ENCODE results near the gene TRAF3.

- TF ChIP-seq POLR2A (IDR thresholded peaks at IDR 0.05) (no peak), POLR2AphosphoS5 (IDR thresholded peaks at IDR 0.05; ENCODE audit: insufficient read depth in 1 of 2, low read depth in 1 of 2) (no peak), CTCF (IDR thresholded peaks at IDR 0.05) (no peak)
These were observed 134.9 kb downstream of the TRAF3 start for GRCh38 chr14:102911991-102912761.
